GM19238 (cell line): ENCODE results near the gene BRCC3.

Experiments
- DNase-seq: peaks from one replicate; pipeline ENCODE4 v3.0.0; 2011; ENCODE audit warnings: low spot score; ENCODE audit not compliant: insufficient read length

BRCC3 gene

GRCh38 chrX:155070975-155071693 lies at the start of gene BRCC3, which contains the start of the genes CMC4 and MTCP1:
Gene BRCC3, plus strand, starts transcription at chrX:155071508. Its CDS starts 20 bp downstream, at chrX:155071528.
Gene CMC4, minus strand, starts transcription at chrX:155071136. Its CDS starts 7,113 bp downstream, at chrX:155064023.
Gene MTCP1, minus strand, starts transcription at chrX:155071136. Its CDS starts 5,126 bp downstream, at chrX:155066010.
- peak; percentile 82 for DNase-seq

- no peak for DNase-seq
These were observed 48.7 kb upstream of the BRCC3 start, which contains the start of gene F8 for GRCh38 chrX:155022585-155022984. Gene F8, minus strand, starts transcription at chrX:155022723. Its CDS starts 171 bp downstream, at chrX:155022552.

- no peak for DNase-seq
These were observed 47.1 kb upstream of the BRCC3 start for GRCh38 chrX:155023907-155024833.

- DNase-seq: no peak
These were observed 44.9 kb upstream of the BRCC3 start for GRCh38 chrX:155026420-155026726.

GRCh38 chrX:155026727-155027508 lies 44.4 kb upstream of the BRCC3 start, which contains the start of gene FUNDC2:
Gene FUNDC2, plus strand, starts transcription at chrX:155026844. Its CDS starts 95 bp downstream, at chrX:155026939.
- DNase-seq: peak; percentile 55

GRCh38 chrX:155027509-155028066 lies 43.7 kb upstream of the BRCC3 start:
- DNase-seq: no peak

- DNase-seq: no peak
These were observed 43.2 kb upstream of the BRCC3 start for GRCh38 chrX:155028129-155028528.

GRCh38 chrX:155028877-155029291 lies 42.4 kb upstream of the BRCC3 start:
- no peak for DNase-seq

GRCh38 chrX:155031657-155032056 lies 39.7 kb upstream of the BRCC3 start:
- no peak for DNase-seq

- DNase-seq: no peak
These were observed 35.6 kb upstream of the BRCC3 start for GRCh38 chrX:155035688-155036087.

GRCh38 chrX:155046129-155046810 lies 25.0 kb upstream of the BRCC3 start:
- DNase-seq: no peak

GRCh38 chrX:155046811-155047528 lies 24.3 kb upstream of the BRCC3 start:
- DNase-seq: no peak

GRCh38 chrX:155048977-155049619 lies 22.2 kb upstream of the BRCC3 start:
- no peak for DNase-seq

- DNase-seq: no peak
These were observed 18.4 kb upstream of the BRCC3 start for GRCh38 chrX:155052738-155053498.

GRCh38 chrX:155053656-155054055 lies 17.7 kb upstream of the BRCC3 start:
- DNase-seq: no peak

GRCh38 chrX:155054255-155054654 lies 17.1 kb upstream of the BRCC3 start:
- DNase-seq: no peak

- no peak for DNase-seq
These were observed 15.8 kb upstream of the BRCC3 start for GRCh38 chrX:155055494-155055893.

GRCh38 chrX:155056471-155056870 lies 14.8 kb upstream of the BRCC3 start:
- no peak for DNase-seq
